ENCODE measurements around the gene ADRA2A. TPM values are rescaled to one million over a fixed set of nuclear protein-coding genes. Genes with fewer than 3 reads are reported as not detected.

Gene ADRA2A
- 19.6 TPM for total RNA-seq

DNA sequence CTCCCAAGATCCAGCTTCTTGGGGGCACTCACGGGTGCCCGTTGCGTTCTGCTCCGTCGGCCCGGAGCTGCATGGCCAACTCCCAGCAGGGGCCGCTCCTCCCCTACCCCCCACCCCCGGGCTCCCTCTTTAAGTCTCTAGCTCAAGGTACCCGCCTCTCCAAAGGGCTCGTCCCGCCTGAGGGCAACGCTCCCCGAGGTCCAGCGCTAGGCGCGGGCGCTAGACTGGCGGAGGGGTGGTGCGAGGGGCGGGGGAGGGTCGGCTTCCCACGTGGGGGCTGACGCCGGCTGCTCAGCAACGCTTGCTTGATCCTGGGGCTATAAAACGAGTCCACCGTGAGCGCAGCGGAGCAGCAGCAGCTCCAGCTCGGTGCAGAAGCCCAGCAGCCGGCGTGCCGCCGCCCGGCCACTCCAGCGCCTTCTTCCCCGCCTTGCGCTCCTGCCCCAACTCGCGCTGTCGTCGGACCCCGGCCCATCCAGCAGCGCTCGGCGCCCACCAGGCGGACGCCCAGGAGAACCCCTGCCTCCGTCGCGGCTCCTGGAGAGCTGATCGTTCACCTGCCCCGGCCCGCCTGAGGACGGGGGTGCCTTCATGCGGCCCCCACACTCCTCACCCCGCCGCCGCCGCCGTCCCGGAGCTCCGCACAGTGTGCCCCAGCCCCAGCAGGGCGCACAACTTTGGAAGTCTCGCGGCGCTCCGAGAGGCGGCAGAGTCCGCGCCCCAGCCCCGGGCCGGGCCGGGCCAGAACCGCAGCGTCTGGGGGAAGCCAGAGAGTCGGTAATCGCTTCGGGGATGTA is at the start of gene ADRA2A:
Gene ADRA2A (plus strand): TSS at position 348 of the 797 bp plus-strand sequence. CDS start 968 bp downstream, outside the sequence.
- FAIRE-seq, result no peak

DNA sequence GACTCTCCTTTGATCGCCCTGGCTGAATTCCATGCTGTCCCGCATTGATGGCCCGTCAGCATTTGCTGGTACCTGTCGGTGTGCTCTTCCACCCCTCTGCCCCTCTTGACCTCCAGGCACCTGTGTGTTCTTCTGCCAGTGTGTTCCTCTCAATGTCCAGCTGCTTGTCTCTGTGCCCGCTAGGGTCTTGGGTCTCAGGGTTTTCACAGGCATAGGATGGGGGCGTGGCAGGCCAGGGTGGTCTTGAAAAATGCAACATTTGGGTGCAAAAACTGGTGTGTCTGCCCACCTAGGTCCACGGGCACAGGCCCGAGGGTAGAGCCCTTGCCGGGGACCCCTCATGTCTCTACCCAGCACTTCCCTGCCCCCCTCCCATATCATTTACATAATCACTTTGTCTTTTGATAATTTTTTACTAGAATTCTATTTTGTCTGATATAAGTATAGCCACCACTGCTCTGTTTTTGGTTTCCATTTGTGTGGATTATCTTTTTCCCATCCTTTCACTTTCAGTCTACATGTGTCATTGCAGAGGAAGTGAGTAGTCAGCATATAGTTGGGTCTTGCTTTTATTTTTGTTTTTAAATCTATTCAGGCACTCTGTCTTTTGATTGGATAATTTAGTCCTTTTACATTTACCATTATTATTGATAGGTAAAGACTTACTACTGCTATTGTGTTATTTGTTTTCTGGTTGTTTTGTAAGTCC is 46.6 kb upstream of the ADRA2A start:
- DNase-seq (ENCODE audit: low spot score in 2 of 2) (no peak), FAIRE-seq (no peak)

More for the DNA sequence above, at the start of gene ADRA2A:
- peak; percentile 53 to 64 for DNase-seq (ENCODE audit: low spot score in 2 of 2)

DNA sequence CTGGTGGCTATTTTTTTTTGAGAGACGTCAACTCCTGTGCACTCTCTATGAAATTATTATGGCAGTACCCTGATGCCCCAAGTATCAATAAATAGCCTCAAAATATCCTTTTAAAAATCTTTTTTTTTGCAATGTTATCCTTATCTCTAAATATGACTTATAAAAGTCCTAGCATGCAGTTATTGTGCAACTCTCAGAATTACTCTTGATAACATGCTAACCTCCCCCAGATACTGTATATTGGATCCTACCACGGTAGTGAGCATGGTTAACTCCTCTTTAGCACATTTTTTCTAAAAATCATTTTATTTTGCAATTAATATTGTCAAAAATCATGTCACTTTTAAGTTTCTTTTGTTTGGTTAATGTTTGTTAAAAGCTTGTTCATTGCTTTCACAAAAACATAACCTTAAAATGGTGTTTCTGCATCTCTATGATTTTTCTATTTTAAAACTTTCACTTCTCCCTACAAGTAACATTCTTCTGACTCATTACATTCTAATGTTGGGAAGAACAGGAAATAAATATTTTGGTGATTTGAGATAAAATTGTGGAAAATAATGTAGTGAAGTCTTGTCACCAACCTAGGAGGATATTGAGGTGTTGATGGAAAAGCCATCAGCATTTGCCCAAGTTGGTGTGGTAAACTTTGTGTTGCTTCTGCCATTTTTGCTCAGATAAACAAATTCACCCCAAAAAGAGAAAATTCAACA is 42.1 kb upstream of the ADRA2A start:
- no peak for DNase-seq (ENCODE audit: low spot score in 2 of 2)
- FAIRE-seq, result no peak

DNA sequence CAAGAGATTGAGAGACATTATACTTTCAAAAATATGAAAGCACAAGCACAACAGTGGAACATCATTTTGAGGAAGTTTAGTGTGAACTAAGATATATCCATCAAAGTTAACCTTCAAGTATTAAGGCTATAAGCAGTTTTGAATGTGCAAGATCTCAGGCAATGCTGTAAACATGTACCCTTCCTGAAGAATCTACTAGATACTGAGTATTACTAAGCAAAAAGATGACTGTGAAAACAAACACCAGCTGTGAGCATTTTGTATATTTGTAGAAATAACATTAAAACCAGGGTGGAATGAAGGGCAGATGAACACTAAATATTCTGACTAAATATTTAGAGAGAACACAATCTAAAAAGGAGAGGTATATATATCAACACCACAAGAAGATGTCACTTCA is 41.3 kb upstream of the ADRA2A start:
- FAIRE-seq (no peak), DNase-seq (ENCODE audit: low spot score in 2 of 2) (no peak)

DNA sequence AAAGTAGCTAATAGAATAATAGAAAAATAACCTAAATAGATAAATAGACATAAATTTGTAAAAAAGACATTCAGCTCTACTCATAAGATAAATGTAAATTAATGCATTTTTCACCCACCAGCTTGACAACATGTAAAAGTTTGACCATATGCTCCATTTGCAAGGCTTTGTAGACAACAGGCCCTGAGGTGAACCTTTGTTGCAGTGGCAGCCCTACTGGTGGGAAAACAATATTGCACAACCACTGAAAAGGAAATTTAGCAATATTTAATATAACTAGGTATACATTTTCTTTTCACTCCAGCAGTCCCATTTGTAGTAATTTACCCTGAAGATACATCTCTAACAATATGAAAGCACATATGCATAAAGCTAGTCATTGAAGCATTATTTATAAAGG is 39.0 kb upstream of the ADRA2A start:
- FAIRE-seq (no peak), DNase-seq (ENCODE audit: low spot score in 2 of 2) (no peak)

DNA sequence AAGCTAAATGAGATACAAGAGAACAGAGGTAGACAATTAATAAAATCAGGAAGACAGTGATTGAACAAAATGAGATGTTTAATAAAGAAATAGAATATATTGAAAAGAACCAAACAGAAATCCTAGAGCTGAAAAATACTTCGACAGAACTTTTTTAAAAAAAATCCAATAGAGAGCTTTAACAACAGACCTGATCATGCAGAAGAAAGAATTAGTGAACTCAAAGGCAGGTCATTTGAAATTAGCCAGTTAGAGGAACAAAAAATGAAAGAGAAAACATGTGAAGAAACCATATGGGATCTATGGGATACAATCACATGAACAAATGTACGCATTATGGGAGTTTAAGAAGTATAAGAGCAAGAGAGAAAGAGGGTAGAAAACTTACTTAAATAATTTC is 37.3 kb upstream of the ADRA2A start:
- no peak for FAIRE-seq
- no peak for DNase-seq (ENCODE audit: low spot score in 2 of 2)

DNA sequence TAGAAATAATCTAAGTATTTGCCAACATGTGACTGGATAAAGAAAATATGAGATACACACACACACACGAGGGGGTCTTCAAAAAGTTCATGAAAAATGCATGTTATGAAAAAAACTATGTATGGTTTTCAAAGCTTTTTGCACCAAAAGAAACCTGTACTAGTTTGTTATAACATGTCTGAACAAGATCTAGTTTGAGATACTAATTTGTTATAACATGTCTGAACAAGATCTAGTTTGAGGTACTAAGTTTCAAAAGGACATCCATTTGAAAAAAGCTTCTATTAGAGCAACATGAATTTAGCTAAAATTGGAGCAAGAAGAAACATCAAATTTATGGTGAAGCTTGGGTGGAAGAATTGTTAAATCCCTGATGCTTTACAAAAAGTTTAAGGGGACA is 19.8 kb upstream of the ADRA2A start:
- FAIRE-seq, result no peak

DNA sequence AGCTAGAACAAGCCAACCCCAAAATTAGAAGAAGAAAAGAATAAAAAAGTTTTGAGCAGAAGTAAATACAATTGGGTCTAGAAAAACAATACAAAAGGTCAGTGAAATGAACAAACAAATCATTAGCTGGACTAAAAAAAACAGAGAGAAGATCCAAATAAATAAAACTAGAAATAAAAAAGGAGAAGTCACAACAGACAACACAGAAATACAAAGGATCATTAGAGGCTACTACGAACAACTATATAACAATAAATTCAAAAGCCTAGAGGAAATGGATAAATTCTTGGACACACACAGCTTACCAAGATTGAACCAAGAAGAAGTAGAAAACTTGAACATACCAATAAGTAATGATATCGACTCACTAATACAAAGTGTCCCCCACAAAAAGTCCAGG is 13.4 kb upstream of the ADRA2A start:
- FAIRE-seq, result no peak

More for the DNA sequence above, 19.8 kb upstream of the ADRA2A start:
- DNase-seq (ENCODE audit: low spot score in 2 of 2), result no peak

DNA sequence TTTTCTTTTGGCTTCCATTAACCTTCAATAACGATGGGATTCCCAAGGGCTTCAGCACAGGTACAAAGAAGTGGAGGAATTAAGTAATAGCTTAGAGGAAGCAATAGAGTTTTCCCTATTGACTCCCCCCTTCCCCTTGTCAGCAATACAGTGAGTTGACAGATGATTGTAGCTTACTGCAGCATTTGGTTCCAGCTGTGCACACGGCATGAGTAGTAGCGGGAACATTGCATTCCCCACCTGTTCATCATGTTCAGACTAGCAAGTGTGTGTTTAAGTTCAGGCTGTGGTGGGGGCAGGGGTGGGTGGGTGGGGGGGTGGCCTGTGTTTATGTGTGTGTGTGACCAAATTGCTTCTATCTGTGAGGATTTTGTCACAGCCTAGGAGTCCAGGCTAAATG is 4.6 kb upstream of the ADRA2A start:
- no peak for FAIRE-seq
- no peak for DNase-seq (ENCODE audit: low spot score in 2 of 2)

More for the DNA sequence above, 13.4 kb upstream of the ADRA2A start:
- DNase-seq (ENCODE audit: low spot score in 2 of 2), result no peak

DNA sequence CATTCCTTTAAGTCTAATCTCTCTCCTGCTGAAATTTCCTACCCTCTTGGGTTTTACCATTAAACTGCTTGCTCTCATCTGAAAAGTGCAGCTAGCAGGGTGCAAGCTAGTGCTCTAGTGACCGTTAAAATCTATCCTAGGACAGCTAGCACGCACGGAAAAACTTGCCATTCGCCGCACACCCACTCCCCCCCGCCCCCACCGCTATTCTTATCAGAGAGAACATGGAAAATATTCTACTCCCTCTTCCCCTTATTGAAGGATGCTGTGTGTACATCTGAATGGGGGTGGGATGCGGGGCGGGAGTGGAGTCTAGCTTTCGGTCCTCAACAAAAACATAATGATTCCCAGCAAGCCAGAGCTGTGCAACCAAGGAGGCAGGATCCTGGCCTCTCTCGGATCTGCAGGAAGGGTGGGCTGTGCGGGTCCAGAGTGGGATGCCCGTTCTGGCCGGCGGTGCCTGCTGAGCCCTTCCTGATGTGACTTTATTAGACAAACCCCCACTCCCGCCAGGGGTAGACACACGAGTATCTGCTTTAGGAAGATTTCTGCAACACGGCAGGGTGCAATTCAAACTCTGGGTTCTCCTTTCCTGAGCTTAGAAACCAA is 1.1 kb upstream of the ADRA2A start:
- FAIRE-seq (no peak), DNase-seq (ENCODE audit: low spot score in 2 of 2) (no peak)

DNA sequence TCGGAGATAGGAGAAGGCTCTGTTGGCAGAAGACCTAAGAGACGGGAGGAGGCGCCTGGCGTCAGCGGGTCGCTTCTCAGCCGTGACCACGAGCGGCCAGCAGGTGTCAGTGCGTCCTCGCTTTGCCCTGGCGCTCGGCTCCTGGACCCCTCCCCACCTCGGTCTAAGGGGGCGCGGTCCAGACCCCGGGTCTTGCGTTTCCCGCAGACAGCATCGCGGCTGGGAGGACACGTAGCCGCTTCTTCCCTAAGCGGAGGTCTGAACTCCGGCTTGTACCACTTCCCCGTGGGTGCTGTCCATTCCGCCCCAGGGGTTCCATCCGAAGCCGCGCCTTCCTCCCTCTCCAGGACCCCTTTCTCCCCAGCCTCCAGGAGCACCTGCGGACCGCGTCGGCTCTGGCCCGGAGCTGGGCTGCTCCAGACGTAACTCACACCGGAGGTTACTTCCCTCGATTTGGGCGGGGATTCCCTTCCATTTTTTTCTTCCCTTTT is 593 bp upstream of the ADRA2A start:
- FAIRE-seq, result no peak
- DNase-seq (ENCODE audit: low spot score in 2 of 2), result peak; percentile 75 to 82

DNA sequence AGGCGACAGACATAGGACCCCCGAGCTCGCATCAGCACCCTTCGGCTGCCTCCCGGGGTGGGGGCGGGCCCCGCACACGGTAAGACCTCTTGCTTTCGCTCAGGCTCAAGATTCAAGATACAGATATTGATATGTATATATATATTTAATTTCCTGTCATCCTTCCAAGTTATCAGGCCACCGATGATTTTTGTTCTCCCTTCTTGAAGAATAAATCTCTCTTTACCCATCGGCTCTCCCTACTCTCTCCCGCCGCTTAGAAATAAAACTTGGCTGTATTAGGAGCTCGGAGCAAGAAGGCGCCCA is 603 bp downstream of the ADRA2A start:
- FAIRE-seq, result no peak
- no peak for DNase-seq (ENCODE audit: low spot score in 2 of 2)

DNA sequence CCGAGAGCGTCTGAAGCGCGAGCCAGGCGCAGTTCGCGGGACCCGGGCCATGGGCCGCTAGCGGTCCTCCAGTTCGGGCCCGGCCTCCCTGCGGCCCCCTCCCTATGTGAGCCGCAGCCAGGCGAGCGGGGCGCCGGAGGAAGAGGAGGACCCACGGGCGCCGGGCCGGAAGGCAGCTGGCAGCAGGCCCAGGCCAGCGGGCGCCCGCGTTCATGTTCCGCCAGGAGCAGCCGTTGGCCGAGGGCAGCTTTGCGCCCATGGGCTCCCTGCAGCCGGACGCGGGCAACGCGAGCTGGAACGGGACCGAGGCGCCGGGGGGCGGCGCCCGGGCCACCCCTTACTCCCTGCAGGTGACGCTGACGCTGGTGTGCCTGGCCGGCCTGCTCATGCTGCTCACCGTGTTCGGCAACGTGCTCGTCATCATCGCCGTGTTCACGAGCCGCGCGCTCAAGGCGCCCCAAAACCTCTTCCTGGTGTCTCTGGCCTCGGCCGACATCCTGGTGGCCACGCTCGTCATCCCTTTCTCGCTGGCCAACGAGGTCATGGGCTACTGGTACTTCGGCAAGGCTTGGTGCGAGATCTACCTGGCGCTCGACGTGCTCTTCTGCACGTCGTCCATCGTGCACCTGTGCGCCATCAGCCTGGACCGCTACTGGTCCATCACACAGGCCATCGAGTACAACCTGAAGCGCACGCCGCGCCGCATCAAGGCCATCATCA is 1.1 kb downstream of the ADRA2A start:
- FAIRE-seq, result no peak

DNA sequence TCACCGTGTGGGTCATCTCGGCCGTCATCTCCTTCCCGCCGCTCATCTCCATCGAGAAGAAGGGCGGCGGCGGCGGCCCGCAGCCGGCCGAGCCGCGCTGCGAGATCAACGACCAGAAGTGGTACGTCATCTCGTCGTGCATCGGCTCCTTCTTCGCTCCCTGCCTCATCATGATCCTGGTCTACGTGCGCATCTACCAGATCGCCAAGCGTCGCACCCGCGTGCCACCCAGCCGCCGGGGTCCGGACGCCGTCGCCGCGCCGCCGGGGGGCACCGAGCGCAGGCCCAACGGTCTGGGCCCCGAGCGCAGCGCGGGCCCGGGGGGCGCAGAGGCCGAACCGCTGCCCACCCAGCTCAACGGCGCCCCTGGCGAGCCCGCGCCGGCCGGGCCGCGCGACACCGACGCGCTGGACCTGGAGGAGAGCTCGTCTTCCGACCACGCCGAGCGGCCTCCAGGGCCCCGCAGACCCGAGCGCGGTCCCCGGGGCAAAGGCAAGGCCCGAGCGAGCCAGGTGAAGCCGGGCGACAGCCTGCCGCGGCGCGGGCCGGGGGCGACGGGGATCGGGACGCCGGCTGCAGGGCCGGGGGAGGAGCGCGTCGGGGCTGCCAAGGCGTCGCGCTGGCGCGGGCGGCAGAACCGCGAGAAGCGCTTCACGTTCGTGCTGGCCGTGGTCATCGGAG is 1.8 kb downstream of the ADRA2A start:
- FAIRE-seq (no peak), DNase-seq (ENCODE audit: low spot score in 2 of 2) (no peak)

More for the DNA sequence above, 1.1 kb downstream of the ADRA2A start:
- DNase-seq (ENCODE audit: low spot score in 2 of 2), result peak; percentile 57 to 64

DNA sequence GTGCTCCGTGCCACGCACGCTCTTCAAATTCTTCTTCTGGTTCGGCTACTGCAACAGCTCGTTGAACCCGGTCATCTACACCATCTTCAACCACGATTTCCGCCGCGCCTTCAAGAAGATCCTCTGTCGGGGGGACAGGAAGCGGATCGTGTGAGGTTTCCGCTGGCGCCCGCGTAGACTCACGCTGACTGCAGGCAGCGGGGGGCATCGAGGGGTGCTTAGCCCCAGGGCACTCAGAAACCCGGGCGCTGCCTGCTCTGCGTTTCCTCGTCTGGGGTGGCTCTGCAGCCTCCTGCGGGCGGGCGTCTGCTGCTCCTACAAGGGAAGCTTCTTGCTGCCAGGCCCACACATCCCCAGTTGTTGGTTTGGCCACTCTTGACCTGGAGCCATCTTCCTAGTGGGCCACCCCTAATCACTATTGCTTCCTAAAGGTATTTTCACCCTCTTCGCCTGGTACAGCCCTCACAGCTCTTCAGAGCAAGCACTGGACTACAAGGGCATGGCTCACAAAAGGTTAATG is 2.5 kb downstream of the ADRA2A start:
- FAIRE-seq (no peak), DNase-seq (ENCODE audit: low spot score in 2 of 2) (no peak)

DNA sequence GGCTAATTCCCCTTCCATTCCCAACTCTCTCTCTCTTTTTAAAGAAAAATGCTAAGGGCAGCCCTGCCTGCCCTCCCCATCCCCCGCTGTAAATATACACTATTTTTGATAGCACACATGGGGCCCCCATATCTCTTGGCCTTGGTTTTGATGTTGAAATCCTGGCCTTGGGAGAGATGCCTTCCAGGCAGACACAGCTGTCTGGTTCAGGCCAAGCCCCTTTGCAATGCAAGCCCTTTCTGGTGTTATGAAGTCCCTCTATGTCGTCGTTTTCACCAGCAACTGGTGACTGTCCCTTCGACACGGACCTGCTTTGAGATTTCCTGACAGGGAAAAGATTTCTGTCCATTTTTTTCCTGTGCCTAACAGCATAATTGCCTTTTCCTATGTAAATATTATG is 3.0 kb downstream of the ADRA2A start:
- FAIRE-seq (no peak), DNase-seq (ENCODE audit: low spot score in 2 of 2) (no peak)

DNA sequence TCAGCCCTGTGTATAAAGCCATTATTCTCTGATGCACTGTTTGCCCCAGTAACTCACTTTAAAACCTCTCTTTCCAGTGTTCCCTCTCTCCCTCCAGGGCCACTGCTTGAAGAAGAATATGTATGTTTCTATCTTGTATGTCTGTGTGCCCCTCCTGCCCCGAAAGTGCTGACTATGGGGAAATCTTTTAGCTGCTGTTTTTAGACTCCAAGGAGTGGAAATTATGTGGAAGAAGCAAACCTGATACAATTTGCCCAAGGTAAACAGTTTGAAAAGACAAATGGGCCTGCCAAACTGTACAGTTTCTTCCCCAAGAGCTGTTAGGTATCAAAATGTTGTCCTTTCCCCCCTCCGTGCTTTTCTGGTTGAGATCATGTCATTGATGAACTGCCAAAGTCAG is 3.4 kb downstream of the ADRA2A start:
- FAIRE-seq, result no peak

DNA sequence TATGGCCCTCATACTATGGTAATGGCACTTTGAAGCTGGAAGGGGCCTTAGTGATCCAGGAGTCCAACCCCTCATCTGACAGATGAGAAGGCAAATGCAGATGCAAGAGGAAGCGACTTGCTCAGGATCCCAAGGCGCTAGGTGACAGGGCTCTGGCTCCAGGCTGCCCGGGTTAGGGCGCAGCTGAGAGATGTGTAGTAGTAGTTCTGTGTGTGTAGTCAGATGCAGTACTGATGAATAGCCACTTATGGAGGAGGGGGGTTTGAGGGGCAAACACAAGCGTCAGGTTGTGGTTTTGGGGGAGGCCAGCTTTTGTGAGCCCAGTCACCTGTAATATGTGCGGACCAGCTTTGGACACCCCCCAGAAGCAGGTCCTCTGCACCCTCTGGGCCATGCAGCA is 4.8 kb downstream of the ADRA2A start:
- no peak for FAIRE-seq

More for the DNA sequence above, 3.4 kb downstream of the ADRA2A start:
- no peak for DNase-seq (ENCODE audit: low spot score in 2 of 2)

More for the DNA sequence above, 4.8 kb downstream of the ADRA2A start:
- DNase-seq (ENCODE audit: low spot score in 2 of 2), result no peak

Data from frontal cortex (tissue), 4 donors.